ENCODE measurements around the gene SPAG16.

DNA sequence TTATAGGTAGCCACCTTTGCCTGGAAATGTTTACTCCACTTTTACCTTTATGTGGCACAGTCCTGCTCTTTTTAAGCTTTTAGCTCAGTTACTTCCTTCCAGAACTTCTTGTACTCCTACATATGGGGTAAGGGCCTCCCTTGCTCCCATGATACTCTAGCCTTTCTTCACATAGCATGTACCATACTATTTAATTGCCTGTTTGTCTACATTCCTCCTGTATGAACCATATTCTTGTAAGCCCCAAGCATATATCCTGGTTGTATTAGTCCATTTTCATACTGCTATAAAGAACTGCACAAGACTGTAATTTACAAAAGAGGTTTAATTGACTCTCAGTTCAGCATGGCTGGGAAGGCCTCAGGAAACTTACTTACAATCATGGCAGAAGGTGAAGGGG, 1035.9 kb downstream of the SPAG16 start:
- TF ChIP-seq, protein P1, sequence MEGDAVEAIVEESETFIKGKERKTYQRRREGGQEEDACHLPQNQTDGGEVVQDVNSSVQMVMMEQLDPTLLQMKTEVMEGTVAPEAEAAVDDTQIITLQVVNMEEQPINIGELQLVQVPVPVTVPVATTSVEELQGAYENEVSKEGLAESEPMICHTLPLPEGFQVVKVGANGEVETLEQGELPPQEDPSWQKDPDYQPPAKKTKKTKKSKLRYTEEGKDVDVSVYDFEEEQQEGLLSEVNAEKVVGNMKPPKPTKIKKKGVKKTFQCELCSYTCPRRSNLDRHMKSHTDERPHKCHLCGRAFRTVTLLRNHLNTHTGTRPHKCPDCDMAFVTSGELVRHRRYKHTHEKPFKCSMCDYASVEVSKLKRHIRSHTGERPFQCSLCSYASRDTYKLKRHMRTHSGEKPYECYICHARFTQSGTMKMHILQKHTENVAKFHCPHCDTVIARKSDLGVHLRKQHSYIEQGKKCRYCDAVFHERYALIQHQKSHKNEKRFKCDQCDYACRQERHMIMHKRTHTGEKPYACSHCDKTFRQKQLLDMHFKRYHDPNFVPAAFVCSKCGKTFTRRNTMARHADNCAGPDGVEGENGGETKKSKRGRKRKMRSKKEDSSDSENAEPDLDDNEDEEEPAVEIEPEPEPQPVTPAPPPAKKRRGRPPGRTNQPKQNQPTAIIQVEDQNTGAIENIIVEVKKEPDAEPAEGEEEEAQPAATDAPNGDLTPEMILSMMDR (IDR thresholded peaks at IDR 0.05): no peak
- no peak for TF ChIP-seq POLR2A (IDR thresholded peaks at IDR 0.05)

All from testis (tissue), 2 donors.